HEK293 (cell line): Measurements from ENCODE around the gene DNASE1.

Experiments
- CTCF ChIA-PET: fragments of 350-600 bp; formaldehyde crosslinking; extraction: SDS; loops from one replicate; lab custom pipeline; 2021; ENCODE audit warnings: antibody characterized with exemption; lab: Yijun Ruan, JAX
- POLR2A ChIA-PET: fragments of 300-600 bp; formaldehyde crosslinking; extraction: SDS; loops from one replicate; lab custom pipeline; 2020; ENCODE audit warnings: antibody characterized with exemption, inconsistent platforms; lab: Yijun Ruan, JAX
- H3K27ac ChIP-seq: fragments of 200-500 bp; sonication (Bioruptor generic); 2 replicates; pipeline ENCODE4 v1.5.1; 2014; ENCODE audit warnings: low read depth, low read length, control low read depth, inconsistent platforms; ENCODE audit errors: extremely low read depth
- H3K36me3 ChIP-seq, 2 experiments: fragments of 200-500 bp in 1 of 2; sonication (Bioruptor generic) in 1 of 2; 1 replicate in 1 of 2; 2 replicates in 1 of 2; pipeline ENCODE4 v1.5.1; 2014 to 2017; ENCODE audit warnings: inconsistent platforms in 2 of 2, low read length in 2 of 2; ENCODE audit not compliant: control insufficient read depth in 2 of 2, insufficient read depth in 1 of 2
- H3K4me1 ChIP-seq: fragments of 200-500 bp; sonication (Bioruptor generic); 2 replicates; pipeline ENCODE4 v1.5.1; 2014; ENCODE audit warnings: mild to moderate bottlenecking, low read length, inconsistent platforms; ENCODE audit not compliant: control insufficient read depth, insufficient read depth
- H3K4me3 ChIP-seq: 2 replicates; pipeline ENCODE4 v1.5.1; 2011; ENCODE audit warnings: low read depth, mild to moderate bottlenecking, control low read depth, low read length, moderate library complexity
- H3K9me3 ChIP-seq: fragments of 200-500 bp; sonication (Bioruptor generic); 2 replicates; pipeline ENCODE4 v1.5.1; 2014; ENCODE audit warnings: low read depth, low read length, inconsistent platforms; ENCODE audit not compliant: control insufficient read depth, insufficient read depth
- ELK4 ChIP-seq: IDR thresholded peaks from 2 replicates; pipeline ENCODE4 v1.6.1; 2011; ENCODE audit warnings: mild to moderate bottlenecking, low read depth, low read length, borderline replicate concordance
- HIC1 ChIP-seq: fragments of 450-650 bp; formaldehyde crosslinking; IDR thresholded peaks from 2 replicates; pipeline ENCODE4 v1.5.1; 2016; ENCODE audit warnings: missing biosample characterization, missing genetic modification characterization
- HOXD13 ChIP-seq: sonication (generic); formaldehyde crosslinking; IDR thresholded peaks from 2 replicates; pipeline ENCODE4 v1.8.0; 2022; ENCODE audit warnings: missing genetic modification reagents, borderline replicate concordance
- IKZF3 ChIP-seq: fragments of 450-650 bp; IDR thresholded peaks from 2 replicates; pipeline ENCODE4 v1.5.0; 2018; ENCODE audit warnings: missing biosample characterization, mild to moderate bottlenecking, missing genetic modification characterization, moderate library complexity
- KLF1 ChIP-seq: fragments of 450-650 bp; formaldehyde crosslinking; IDR thresholded peaks from 2 replicates; pipeline ENCODE4 v1.5.1; 2016; ENCODE audit warnings: missing biosample characterization, missing genetic modification characterization
- PRDM10 ChIP-seq: fragments of 450-650 bp; formaldehyde crosslinking; IDR thresholded peaks from 2 replicates; pipeline ENCODE4 v1.5.1; 2016; ENCODE audit warnings: missing biosample characterization, missing genetic modification characterization
- PRDM6 ChIP-seq: fragments of 450-650 bp; formaldehyde crosslinking; IDR thresholded peaks from 2 replicates; pipeline ENCODE4 v1.5.1; 2017; ENCODE audit warnings: missing biosample characterization, missing genetic modification characterization
- RBAK ChIP-seq: fragments of 450-650 bp; formaldehyde crosslinking; IDR thresholded peaks from 2 replicates; pipeline ENCODE4 v1.5.1; 2016; ENCODE audit warnings: missing biosample characterization, missing genetic modification characterization
- TCF7L2 ChIP-seq: IDR thresholded peaks from 2 replicates; pipeline ENCODE4 v1.6.1; 2011; ENCODE audit warnings: low read depth, mild to moderate bottlenecking, inconsistent platforms, low read length, moderate library complexity, borderline replicate concordance
- WT1 ChIP-seq: fragments of 450-650 bp; formaldehyde crosslinking; IDR thresholded peaks from 2 replicates; pipeline ENCODE4 v1.5.1; 2016; ENCODE audit warnings: missing biosample characterization, missing genetic modification characterization
- ZBTB26 ChIP-seq: fragments of 450-650 bp; formaldehyde crosslinking; optimal IDR thresholded peaks from 2 replicates; pipeline ENCODE3; 2016; ENCODE audit warnings: missing biosample characterization, mild to moderate bottlenecking, missing genetic modification characterization
- ZNF138 ChIP-seq: fragments of 450-650 bp; formaldehyde crosslinking; IDR thresholded peaks from 2 replicates; pipeline ENCODE4 v1.5.1; 2016; ENCODE audit warnings: missing biosample characterization, missing genetic modification characterization, borderline replicate concordance
- ZNF175 ChIP-seq: fragments of 450-650 bp; formaldehyde crosslinking; IDR thresholded peaks from 2 replicates; pipeline ENCODE4 v1.5.1; 2016; ENCODE audit warnings: missing biosample characterization, missing genetic modification characterization
- ZNF239 ChIP-seq: fragments of 450-650 bp; formaldehyde crosslinking; IDR thresholded peaks from 2 replicates; pipeline ENCODE4 v1.5.1; 2016; ENCODE audit warnings: missing biosample characterization, missing genetic modification characterization
- ZNF248 ChIP-seq: fragments of 450-650 bp; formaldehyde crosslinking; IDR thresholded peaks from 2 replicates; pipeline ENCODE4 v1.5.1; 2017; ENCODE audit warnings: missing biosample characterization, missing genetic modification characterization
- ZNF26 ChIP-seq: fragments of 450-650 bp; formaldehyde crosslinking; IDR thresholded peaks from 2 replicates; pipeline ENCODE4 v1.5.1; 2016; ENCODE audit warnings: missing biosample characterization, missing genetic modification characterization
- ZNF426 ChIP-seq: fragments of 450-650 bp; formaldehyde crosslinking; IDR thresholded peaks from 2 replicates; pipeline ENCODE4 v1.5.1; 2017; ENCODE audit warnings: missing biosample characterization, missing genetic modification characterization, mild to moderate bottlenecking, inconsistent platforms, moderate library complexity
- ZNF510 ChIP-seq: fragments of 450-650 bp; formaldehyde crosslinking; IDR thresholded peaks from 2 replicates; pipeline ENCODE4 v1.5.1; 2018; ENCODE audit warnings: mild to moderate bottlenecking, missing genetic modification characterization, missing biosample characterization; ENCODE audit not compliant: insufficient replicate concordance
- ZNF677 ChIP-seq: fragments of 450-650 bp; IDR thresholded peaks from 2 replicates; pipeline ENCODE4 v1.5.0; 2018; ENCODE audit warnings: missing biosample characterization, mild to moderate bottlenecking, missing genetic modification characterization, moderate library complexity
- ZNF830 ChIP-seq: fragments of 450-650 bp; IDR thresholded peaks from 2 replicates; pipeline ENCODE4 v1.5.0; 2018; ENCODE audit warnings: missing biosample characterization, missing genetic modification characterization, low read depth, mild to moderate bottlenecking, moderate library complexity
- ZSCAN5A ChIP-seq: fragments of 450-650 bp; formaldehyde crosslinking; IDR thresholded peaks from 2 replicates; pipeline ENCODE4 v1.5.1; 2016; ENCODE audit warnings: missing biosample characterization, missing genetic modification characterization

The DNASE1 gene

GRCh38 chr16:3638916-3639644 lies 15.4 kb upstream of the DNASE1 start:
- Histone ChIP-seq H3K9me3 (no peaks in the 10 kb centered on the region), H3K36me3 (peaks cover 0 to 10% of the 10 kb centered on the region in 2 experiments; a peak in 2 of 3 replicates), H3K4me3 (no peak overlapping the region), H3K4me1 (no peaks in the 10 kb centered on the region), H3K27ac (no peak overlapping the region)
- no peak for TF ChIP-seq ZSCAN5A (tag by site-specific recombination)
- TF ChIP-seq ZBTB26 (tag by site-specific recombination) = no peak
- no peak for TF ChIP-seq ZNF830
- no peak for TF ChIP-seq WT1 (tag by site-specific recombination)
- no peak for TF ChIP-seq RBAK (tag by site-specific recombination)
- no peak for TF ChIP-seq ELK4
- no peak for TF ChIP-seq ZNF426 (tag by site-specific recombination)
- no peak for TF ChIP-seq TCF7L2
- no peak for TF ChIP-seq IKZF3
- no peak for TF ChIP-seq HOXD13 (CRISPR knock-in tag)
- TF ChIP-seq ZNF26 (tag by site-specific recombination) = no peak
- TF ChIP-seq KLF1 = no peak
- TF ChIP-seq ZNF248 (tag by site-specific recombination) = no peak
- TF ChIP-seq ZNF677 (tag by site-specific recombination) = no peak
- POLR2A ChIA-PET = no interaction called here
- CTCF ChIA-PET = interaction anchor here (0.6 kb wide), 1 partner anchor 9 kb away, joined by 4 read pairs; no protein-coding TSS in a partner anchor

- Histone ChIP-seq H3K9me3 (no peaks in the 10 kb centered on the region), H3K4me3 (no peak overlapping the region), H3K4me1 (no peaks in the 10 kb centered on the region), H3K27ac (no peak overlapping the region), H3K36me3 (peaks cover 0 to 10% of the 10 kb centered on the region in 2 experiments; a peak in 2 of 3 replicates)
- ChIA-PET POLR2A (no interaction called here), CTCF (no interaction called here)
- no peak for TF ChIP-seq HOXD13 (CRISPR knock-in tag)
- no peak for TF ChIP-seq ZNF175
- TF ChIP-seq ZNF138 (tag by site-specific recombination) = no peak
- TF ChIP-seq HIC1 = no peak
- no peak for TF ChIP-seq PRDM10 (tag by site-specific recombination)
- TF ChIP-seq ZNF510 (tag by site-specific recombination) = no peak
- no peak for TF ChIP-seq PRDM6 (tag by site-specific recombination)
- TF ChIP-seq ZNF239 (tag by site-specific recombination) = no peak
These were observed 14.3 kb upstream of the DNASE1 start for GRCh38 chr16:3640207-3640606.
